H9 (cell line): ENCODE data around the gene UFC1. TPM values are rescaled to one million over a fixed set of nuclear protein-coding genes. Genes with fewer than 3 reads are reported as not detected.
A peak's percentile ranks its signal among the peaks of the same experiment; 100 is the strongest.

Experiments used
- DNase-seq: peaks from one replicate; pipeline ENCODE4 v3.0.0-alpha.2; 2017
- H2AFZ ChIP-seq: one replicate; pipeline ENCODE4 v1.6.1; 2013; ENCODE audit warnings: mild to moderate bottlenecking, low read length, control low read depth, moderate library complexity
- H2AK5ac ChIP-seq: 2 replicates; pipeline ENCODE4 v1.6.1; 2013; ENCODE audit warnings: low read length, control low read depth, mixed read lengths; ENCODE audit not compliant: insufficient read length
- H2BK120ac ChIP-seq: one replicate; pipeline ENCODE4 v1.6.1; 2013; ENCODE audit warnings: low read depth, mild to moderate bottlenecking, low read length, control low read depth, inconsistent platforms; ENCODE audit not compliant: poor library complexity, severe bottlenecking
- H2BK12ac ChIP-seq: 2 replicates; pipeline ENCODE4 v1.6.1; 2013; ENCODE audit warnings: low read length, control low read depth, mixed read lengths, low read depth; ENCODE audit not compliant: insufficient read length
- H2BK15ac ChIP-seq: 2 replicates; pipeline ENCODE4 v1.6.1; 2013; ENCODE audit warnings: low read depth, low read length, control low read depth
- H2BK20ac ChIP-seq: one replicate; pipeline ENCODE4 v1.6.1; 2013; ENCODE audit warnings: low read depth, mild to moderate bottlenecking, low read length, control low read depth, inconsistent platforms; ENCODE audit not compliant: poor library complexity, severe bottlenecking
- H2BK5ac ChIP-seq: 2 replicates; pipeline ENCODE4 v1.6.1; 2013; ENCODE audit warnings: low read length, control low read depth, mixed read lengths; ENCODE audit not compliant: insufficient read length
- H3K14ac ChIP-seq: 2 replicates; pipeline ENCODE4 v1.6.1; 2013; ENCODE audit warnings: low read length, control low read depth; ENCODE audit not compliant: insufficient read depth
- H3K18ac ChIP-seq: 2 replicates; pipeline ENCODE4 v1.6.1; 2013; ENCODE audit warnings: low read depth, mild to moderate bottlenecking, mixed read lengths, low read length, control low read depth; ENCODE audit not compliant: insufficient read length
- H3K23ac ChIP-seq: 2 replicates; pipeline ENCODE4 v1.6.1; 2013; ENCODE audit warnings: low read length, control low read depth, mixed read lengths, low read depth; ENCODE audit not compliant: insufficient read length
- H3K23me2 ChIP-seq: 2 replicates; pipeline ENCODE4 v1.6.1; 2013; ENCODE audit warnings: low read depth, mild to moderate bottlenecking, mixed read lengths, low read length, control low read depth; ENCODE audit not compliant: insufficient read length, poor library complexity, severe bottlenecking
- H3K27ac ChIP-seq: 2 replicates; pipeline ENCODE4 v1.5.1; 2013; ENCODE audit warnings: low read length, control low read depth, mixed read lengths, low read depth; ENCODE audit not compliant: insufficient read length
- H3K27me3 ChIP-seq: 2 replicates; pipeline ENCODE4 v1.6.1; 2013; ENCODE audit warnings: low read length, control low read depth, inconsistent platforms; ENCODE audit not compliant: insufficient read depth
- H3K4ac ChIP-seq: 2 replicates; pipeline ENCODE4 v1.6.1; 2013; ENCODE audit warnings: low read depth, mild to moderate bottlenecking, control low read depth, inconsistent platforms, low read length, moderate library complexity
- H3K4me1 ChIP-seq: 2 replicates; pipeline ENCODE4 v1.6.1; 2013; ENCODE audit warnings: low read length, control low read depth, inconsistent platforms; ENCODE audit not compliant: insufficient read depth
- H3K4me2 ChIP-seq: 2 replicates; pipeline ENCODE4 v1.6.1; 2013; ENCODE audit warnings: low read length, control low read depth, mixed read lengths; ENCODE audit not compliant: insufficient read length, insufficient read depth
- H3K56ac ChIP-seq: 2 replicates; pipeline ENCODE4 v1.6.1; 2013; ENCODE audit warnings: low read depth, mild to moderate bottlenecking, mixed read lengths, low read length, control low read depth; ENCODE audit not compliant: insufficient read length
- H3K79me1 ChIP-seq: 2 replicates; pipeline ENCODE4 v1.6.1; 2013; ENCODE audit warnings: low read depth, mild to moderate bottlenecking, moderate library complexity, low read length, control low read depth, inconsistent platforms; ENCODE audit not compliant: insufficient read depth, poor library complexity, severe bottlenecking
- H3K79me2 ChIP-seq: 2 replicates; pipeline ENCODE4 v1.6.1; 2013; ENCODE audit warnings: low read length, control low read depth, inconsistent platforms; ENCODE audit not compliant: insufficient read depth
- H3K9ac ChIP-seq: 2 replicates; pipeline ENCODE4 v1.6.1; 2013; ENCODE audit warnings: low read length, control low read depth, mixed read lengths; ENCODE audit not compliant: insufficient read length; ENCODE audit errors: extremely low read depth
- H3K9me3 ChIP-seq: one replicate; pipeline ENCODE4 v1.6.1; 2013; ENCODE audit warnings: low read depth, low read length, inconsistent platforms; ENCODE audit not compliant: control insufficient read depth
- H3T11ph ChIP-seq: one replicate; pipeline ENCODE4 v1.6.1; 2013; ENCODE audit warnings: mild to moderate bottlenecking, low read length, control low read depth, inconsistent platforms
- H4K20me1 ChIP-seq: one replicate; pipeline ENCODE4 v1.6.1; 2013; ENCODE audit not compliant: control insufficient read depth, insufficient read length, insufficient read depth
- H4K5ac ChIP-seq: 2 replicates; pipeline ENCODE4 v1.6.1; 2013; ENCODE audit warnings: low read depth, mild to moderate bottlenecking, mixed read lengths, low read length, control low read depth; ENCODE audit not compliant: insufficient read length
- H4K8ac ChIP-seq: replicated peaks from 2 replicates; pipeline ENCODE4 v1.6.1; 2013; ENCODE audit warnings: low read length, control low read depth, mixed read lengths, low read depth; ENCODE audit not compliant: insufficient read length
- H4K91ac ChIP-seq: 2 replicates; pipeline ENCODE4 v1.6.1; 2013; ENCODE audit warnings: low read depth, mild to moderate bottlenecking, moderate library complexity, mixed read lengths, low read length, control low read depth; ENCODE audit not compliant: insufficient read length
- H3K27ac Mint-ChIP-seq, 3 experiments: 2 replicates in 2 of 3; 3 replicates in 1 of 3; pipeline ENCODE4 v1.8.0; 2020 to 2021; ENCODE audit warnings: mixed read lengths in 3 of 3, mild to moderate bottlenecking in 1 of 3, moderate library complexity in 1 of 3
- H3K27me3 Mint-ChIP-seq: 2 replicates; pipeline ENCODE4 v1.8.0; 2021; ENCODE audit warnings: low read depth, mild to moderate bottlenecking, moderate library complexity, mixed read lengths
- H3K36me3 Mint-ChIP-seq, 3 experiments: 2 replicates in 2 of 3; 3 replicates in 1 of 3; pipeline ENCODE4 v1.8.0; 2020 to 2021; ENCODE audit warnings: low read depth in 3 of 3, mixed read lengths in 3 of 3; ENCODE audit not compliant: insufficient read depth in 1 of 3
- H3K4me1 Mint-ChIP-seq, 2 experiments: 2 replicates each; pipeline ENCODE4 v1.8.0; 2020; ENCODE audit warnings: mixed read lengths in 2 of 2
- H3K4me3 Mint-ChIP-seq, 2 experiments: 2 replicates in 1 of 2; 3 replicates in 1 of 2; pipeline ENCODE4 v1.8.0; 2020 to 2021; ENCODE audit warnings: mild to moderate bottlenecking in 2 of 2, mixed read lengths in 2 of 2, moderate library complexity in 1 of 2
- H3K9me3 Mint-ChIP-seq, 2 experiments: 2 replicates in 1 of 2; 3 replicates in 1 of 2; pipeline ENCODE4 v1.8.0; 2020; ENCODE audit warnings: mild to moderate bottlenecking in 2 of 2, mixed read lengths in 2 of 2, moderate library complexity in 1 of 2
- CTCF ChIP-seq: fragments of 200-600 bp; sonication (generic); conservative IDR thresholded peaks from 3 replicates; pipeline ENCODE4 v1.8.0; 2021; ENCODE audit warnings: antibody characterized with exemption, mild to moderate bottlenecking
- WGBS: extraction: QIAGEN DNeasy Blood & Tissue Kit; methylation state at CpG from one replicate; pipeline ENCODE4 v1.1.7; 2013; ENCODE audit warnings: missing lambda C conversion rate, low lambda C conversion rate, mixed read lengths; ENCODE audit not compliant: insufficient read length; ENCODE audit errors: extremely low coverage; 5-methylcytosine and 5-hydroxymethylcytosine counted together
- total RNA-seq: library from RNA; stranded (reverse); gene quantifications from 2 replicates; pipeline ENCODE4 v1.2.1, GENCODE V29; 2021

The UFC1 gene
- total RNA-seq, 1 experiment from 2014 or later, result 93.4 TPM

GRCh38 chr1:161157867-161158266 lies 4.1 kb downstream of the UFC1 start:
- Histone ChIP-seq H3K79me2 (no peaks in the 10 kb centered on the region), H3K23me2 (peaks cover 5% of the 10 kb centered on the region), H2BK20ac (no peak overlapping the region), H3K4ac (no peak overlapping the region), H4K20me1 (no peaks in the 10 kb centered on the region), H3K27ac (no peak overlapping the region), H2AFZ (no peak overlapping the region), H3K79me1 (no peaks in the 10 kb centered on the region), H3K9me3 (no peaks in the 10 kb centered on the region), H3K4me2 (no peak overlapping the region), H4K8ac (no peak overlapping the region), H3T11ph (no peak overlapping the region), H3K9ac (no peak overlapping the region), H2BK120ac (no peak overlapping the region), H3K27me3 (no peaks in the 10 kb centered on the region), H3K18ac (no peak overlapping the region), H2AK5ac (no peak overlapping the region), H2BK5ac (no peak overlapping the region), H4K91ac (no peak overlapping the region), H2BK12ac (no peak overlapping the region), H2BK15ac (no peak overlapping the region), H3K56ac (no peak overlapping the region), H3K23ac (no peak overlapping the region), H3K14ac (no peak overlapping the region), H3K4me1 (no peaks in the 10 kb centered on the region), H4K5ac (no peak overlapping the region)
- Mint-ChIP-seq H3K4me3 (peak overlapping the region in 1 of 2 experiments; percentile 89; a peak in 2 of 5 replicates), H3K9me3 (no peaks in the 10 kb centered on the region), H3K36me3 (peaks cover 21 to 43% (median 37%) of the 10 kb centered on the region in 3 experiments), H3K4me1 (peaks cover 25 to 27% of the 10 kb centered on the region in 2 experiments), H3K27me3 (no peaks in the 10 kb centered on the region; the same call in 1 of the 2 replicates), H3K27ac (no peak overlapping the region)
- no CpG with 5 or more reads among the region's 1 CpG for WGBS
- DNase-seq, result no peak
- no peak for TF ChIP-seq CTCF
